OCI-LY1 (cell line): ENCODE results near the gene HEPACAM.

ENCODE experiments used
- CTCF ChIP-seq: fragments of 200-600 bp; sonication (generic), shearing (Covaris generic); IDR thresholded peaks from 2 replicates; pipeline ENCODE4 v1.5.1; 2017; ENCODE audit warnings: mild to moderate bottlenecking, antibody characterized with exemption, low read length, moderate library complexity, mixed read lengths
- EZH2 ChIP-seq: fragments of 200-600 bp; sonication (generic), shearing (Covaris generic); IDR thresholded peaks from 2 replicates; pipeline ENCODE4 v1.8.0; 2017; ENCODE audit warnings: borderline replicate concordance, mixed run types, mild to moderate bottlenecking, antibody characterized with exemption, low read length, moderate library complexity, mixed read lengths

DNA sequence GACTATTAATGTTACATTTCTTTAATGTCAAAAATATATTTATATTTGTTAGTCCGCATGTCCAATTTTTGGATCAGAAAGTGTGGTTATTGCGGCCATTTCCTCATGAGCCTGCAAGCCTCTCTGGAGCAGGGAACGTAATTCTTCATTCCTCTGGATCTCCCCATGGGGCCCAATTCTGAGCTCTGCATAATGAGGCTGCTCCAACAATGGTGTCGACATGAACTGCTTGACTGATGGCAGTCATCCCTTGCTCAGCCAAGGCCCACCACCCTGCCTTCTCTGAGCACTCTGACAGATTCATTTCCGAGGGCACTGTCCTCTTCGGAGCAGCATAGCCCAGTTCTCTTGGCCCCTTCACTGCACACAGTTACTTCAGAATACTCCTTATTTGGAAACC lies 3.1 kb upstream of the HEPACAM start:
- TF ChIP-seq EZH2 (no peak), CTCF (no peak)
